OCI-LY7 (cell line): ENCODE results near the gene GOLGA8A.
"Not testable (repeated sequence)": the region's sequence is repeated elsewhere in the genome, so short reads cannot be mapped to it uniquely, and the experiment has no call there.

Source experiments
- EZH2phosphoT487 ChIP-seq: fragments of 200-600 bp; sonication (generic); IDR thresholded peaks from 2 replicates; pipeline ENCODE4 v1.6.1; 2018; ENCODE audit warnings: low read depth, borderline replicate concordance, mild to moderate bottlenecking, mixed run types, antibody characterized with exemption, low read length, moderate library complexity, mixed read lengths
- TF ChIP-seq, protein P1 (sequence below): fragments of 200-600 bp; sonication (generic); conservative IDR thresholded peaks from 2 replicates; pipeline ENCODE4 v1.5.1; 2014; ENCODE audit warnings: mild to moderate bottlenecking, antibody characterized with exemption, low read length, moderate library complexity, mixed read lengths

DNA sequence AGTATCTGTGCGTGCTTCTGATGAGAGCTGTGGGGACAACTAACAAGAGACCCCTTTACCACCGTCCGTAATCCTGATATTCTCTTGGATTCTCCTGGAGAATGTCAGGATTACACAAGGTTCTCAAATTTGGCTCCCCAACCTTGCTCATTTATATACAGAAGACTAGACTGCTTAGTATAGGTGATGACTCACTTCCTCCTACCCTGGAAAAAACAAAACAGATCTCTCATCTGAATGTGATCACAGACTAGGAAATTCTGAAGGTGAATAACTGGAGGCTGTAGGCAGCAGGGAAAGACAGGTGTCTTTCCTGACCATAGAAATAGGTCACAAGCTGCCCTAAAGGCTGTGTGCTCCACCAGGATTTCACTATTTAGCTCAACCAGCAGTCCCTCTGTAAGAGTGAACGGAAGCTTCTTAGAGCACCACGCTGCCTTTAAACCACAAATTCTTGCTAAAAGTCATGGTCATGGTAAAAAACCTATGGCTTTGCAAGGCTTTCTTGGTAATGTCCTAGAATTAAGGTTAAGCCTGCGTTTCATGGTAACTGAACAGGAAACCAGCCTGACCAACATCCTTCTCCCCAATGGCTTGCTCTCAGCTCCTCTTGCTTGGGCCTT, 39.9 kb downstream of the GOLGA8A start:
- TF ChIP-seq, protein P1, sequence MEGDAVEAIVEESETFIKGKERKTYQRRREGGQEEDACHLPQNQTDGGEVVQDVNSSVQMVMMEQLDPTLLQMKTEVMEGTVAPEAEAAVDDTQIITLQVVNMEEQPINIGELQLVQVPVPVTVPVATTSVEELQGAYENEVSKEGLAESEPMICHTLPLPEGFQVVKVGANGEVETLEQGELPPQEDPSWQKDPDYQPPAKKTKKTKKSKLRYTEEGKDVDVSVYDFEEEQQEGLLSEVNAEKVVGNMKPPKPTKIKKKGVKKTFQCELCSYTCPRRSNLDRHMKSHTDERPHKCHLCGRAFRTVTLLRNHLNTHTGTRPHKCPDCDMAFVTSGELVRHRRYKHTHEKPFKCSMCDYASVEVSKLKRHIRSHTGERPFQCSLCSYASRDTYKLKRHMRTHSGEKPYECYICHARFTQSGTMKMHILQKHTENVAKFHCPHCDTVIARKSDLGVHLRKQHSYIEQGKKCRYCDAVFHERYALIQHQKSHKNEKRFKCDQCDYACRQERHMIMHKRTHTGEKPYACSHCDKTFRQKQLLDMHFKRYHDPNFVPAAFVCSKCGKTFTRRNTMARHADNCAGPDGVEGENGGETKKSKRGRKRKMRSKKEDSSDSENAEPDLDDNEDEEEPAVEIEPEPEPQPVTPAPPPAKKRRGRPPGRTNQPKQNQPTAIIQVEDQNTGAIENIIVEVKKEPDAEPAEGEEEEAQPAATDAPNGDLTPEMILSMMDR, result not testable (repeated sequence)
- not testable (repeated sequence) for TF ChIP-seq EZH2phosphoT487
